D341Med (cell line): ENCODE data around the gene EMC6.
"Not testable (repeated sequence)": the region's sequence is repeated elsewhere in the genome, so short reads cannot be mapped to it uniquely, and the experiment has no call there.

Experiments used
- DNase-seq: peaks from one replicate; pipeline ENCODE4 v3.0.0; 2012; ENCODE audit warnings: low spot score

EMC6 gene

GRCh38 chr17:3681057-3681456, 12.4 kb downstream of the EMC6 start:
- DNase-seq = no peak

- DNase-seq = no peak
Measured at GRCh38 chr17:3681565-3681964, 13.0 kb downstream of the EMC6 start.

- no peak for DNase-seq
Measured at GRCh38 chr17:3682033-3682432, 13.4 kb downstream of the EMC6 start.

- DNase-seq = peak; percentile 75
Measured at GRCh38 chr17:3683054-3683511, 14.5 kb downstream of the EMC6 start.

GRCh38 chr17:3685174-3685573, 16.6 kb downstream of the EMC6 start:
- no peak for DNase-seq

GRCh38 chr17:3688027-3688553, 19.5 kb downstream of the EMC6 start:
- no peak for DNase-seq

- DNase-seq = no peak
Measured at GRCh38 chr17:3688852-3689261, 20.2 kb downstream of the EMC6 start.

GRCh38 chr17:3689262-3690093, 20.9 kb downstream of the EMC6 start:
- no peak for DNase-seq

GRCh38 chr17:3690094-3690715, 21.6 kb downstream of the EMC6 start:
- no peak for DNase-seq

- DNase-seq = no peak
Measured at GRCh38 chr17:3691617-3692067, 23.0 kb downstream of the EMC6 start.

- DNase-seq = no peak
Measured at GRCh38 chr17:3692346-3692745, 23.7 kb downstream of the EMC6 start.

- DNase-seq = no peak
Measured at GRCh38 chr17:3693141-3693540, 24.5 kb downstream of the EMC6 start.

- no peak for DNase-seq
Measured at GRCh38 chr17:3693829-3694231, 25.2 kb downstream of the EMC6 start.

- DNase-seq = no peak
Measured at GRCh38 chr17:3695129-3695722, 26.6 kb downstream of the EMC6 start.

- no peak for DNase-seq
Measured at GRCh38 chr17:3695723-3696411, 27.3 kb downstream of the EMC6 start, which contains the start of gene P2RX5. P2RX5 (minus strand) TSS chr17:3696155; CDS start chr17:3696005, 150 bp downstream.

- no peak for DNase-seq
Measured at GRCh38 chr17:3697103-3697476, 28.5 kb downstream of the EMC6 start.

GRCh38 chr17:3698139-3698538, 29.5 kb downstream of the EMC6 start:
- no peak for DNase-seq

GRCh38 chr17:3699951-3700350, 31.3 kb downstream of the EMC6 start:
- DNase-seq = no peak

GRCh38 chr17:3702041-3702539, 33.5 kb downstream of the EMC6 start:
- DNase-seq = not testable (repeated sequence)

- DNase-seq = no peak
Measured at GRCh38 chr17:3704931-3705717, 36.5 kb downstream of the EMC6 start.

GRCh38 chr17:3705718-3705984, 37.0 kb downstream of the EMC6 start:
- DNase-seq = not testable (repeated sequence)
